Suppressor macrophage treated with lipopolysaccharide for 4 hours (primary cell): ENCODE measurements around the gene OSTC.

ENCODE experiments used
- DNase-seq: peaks from one replicate; pipeline ENCODE4 v3.0.0-alpha.2; 2020

Gene OSTC

GRCh38 chr4:108650212-108651013 is at the start of gene OSTC:
TSS of gene OSTC (plus strand) at chr4:108650599. CDS start at chr4:108650656, 57 bp downstream.
- DNase-seq, result peak; percentile 98

GRCh38 chr4:108601106-108601505 is 49.3 kb upstream of the OSTC start:
- no peak for DNase-seq

DNA sequence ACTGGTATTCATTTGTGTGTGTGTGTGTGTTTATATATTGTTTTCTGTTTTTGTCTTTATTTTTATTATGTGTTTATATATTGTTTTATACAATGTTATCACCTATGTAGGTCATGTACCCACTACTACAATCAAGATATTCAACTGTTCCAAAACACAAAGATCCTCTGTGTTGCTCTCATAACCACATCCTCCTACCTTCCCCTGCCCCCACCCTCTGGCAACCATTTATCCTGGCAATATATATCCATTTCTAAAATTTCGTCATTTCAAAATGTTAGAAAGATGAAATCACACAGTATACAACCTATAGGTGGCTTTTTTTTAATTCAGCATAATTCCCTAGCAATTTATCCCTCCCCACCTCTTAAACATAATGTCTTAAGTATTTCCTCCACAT is 48.9 kb upstream of the OSTC start:
- DNase-seq, result no peak

GRCh38 chr4:108602163-108602562 is 48.2 kb upstream of the OSTC start:
- no peak for DNase-seq

DNA sequence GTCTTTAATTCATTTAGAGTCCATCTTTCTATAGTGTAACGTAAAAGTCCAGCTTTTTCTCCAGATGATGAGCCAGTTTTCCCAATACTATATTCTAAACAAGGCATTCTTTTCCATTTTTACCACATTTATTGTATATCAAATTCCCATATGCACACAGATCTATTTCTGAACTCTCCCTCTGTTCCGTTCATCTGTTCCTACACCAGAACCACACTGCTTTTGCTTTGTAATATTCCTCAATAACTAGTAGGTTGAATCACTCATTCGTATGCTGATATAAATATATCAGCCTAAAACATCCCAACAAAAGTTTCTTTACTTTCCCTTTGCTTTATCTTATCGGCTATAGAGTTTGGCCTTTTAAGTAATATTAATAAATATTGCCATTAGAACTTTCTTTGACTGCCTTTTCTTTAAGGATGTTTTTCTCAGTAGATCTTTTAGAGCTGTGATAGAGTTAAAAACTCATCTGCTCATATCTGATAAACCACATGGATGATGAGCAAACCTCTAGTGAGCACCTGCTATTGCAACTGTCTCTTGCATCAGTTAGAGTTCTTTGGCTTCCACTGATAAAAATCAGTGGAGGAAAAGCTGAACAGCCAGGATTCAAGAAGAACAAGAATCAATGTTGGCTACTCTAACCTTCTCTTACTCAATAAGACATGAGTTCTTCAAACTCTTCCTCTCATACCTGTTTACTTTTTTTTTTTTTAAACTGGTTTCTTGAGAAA is 43.2 kb upstream of the OSTC start:
- DNase-seq, result no peak

- no peak for DNase-seq
These were observed 39.0 kb upstream of the OSTC start for GRCh38 chr4:108611365-108611764.

DNA sequence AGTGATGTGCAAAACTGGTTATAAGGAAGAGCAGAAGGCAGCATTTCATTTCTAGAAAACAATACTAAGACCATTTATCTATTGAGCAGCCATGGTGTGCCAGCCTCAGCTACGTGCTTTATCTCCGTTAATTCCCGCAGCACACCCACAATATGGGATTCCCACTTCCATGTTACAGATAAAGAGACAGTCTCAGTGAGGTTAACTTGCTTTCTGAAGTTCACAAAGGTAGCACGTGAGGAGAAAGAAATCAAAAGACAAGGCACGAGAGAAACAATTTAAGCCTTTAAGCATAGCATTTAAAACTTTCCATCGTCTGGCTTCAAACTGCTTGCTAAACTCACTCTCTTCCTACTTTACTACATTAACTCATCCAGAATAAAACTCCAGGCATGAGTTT is 38.0 kb upstream of the OSTC start:
- no peak for DNase-seq

DNA sequence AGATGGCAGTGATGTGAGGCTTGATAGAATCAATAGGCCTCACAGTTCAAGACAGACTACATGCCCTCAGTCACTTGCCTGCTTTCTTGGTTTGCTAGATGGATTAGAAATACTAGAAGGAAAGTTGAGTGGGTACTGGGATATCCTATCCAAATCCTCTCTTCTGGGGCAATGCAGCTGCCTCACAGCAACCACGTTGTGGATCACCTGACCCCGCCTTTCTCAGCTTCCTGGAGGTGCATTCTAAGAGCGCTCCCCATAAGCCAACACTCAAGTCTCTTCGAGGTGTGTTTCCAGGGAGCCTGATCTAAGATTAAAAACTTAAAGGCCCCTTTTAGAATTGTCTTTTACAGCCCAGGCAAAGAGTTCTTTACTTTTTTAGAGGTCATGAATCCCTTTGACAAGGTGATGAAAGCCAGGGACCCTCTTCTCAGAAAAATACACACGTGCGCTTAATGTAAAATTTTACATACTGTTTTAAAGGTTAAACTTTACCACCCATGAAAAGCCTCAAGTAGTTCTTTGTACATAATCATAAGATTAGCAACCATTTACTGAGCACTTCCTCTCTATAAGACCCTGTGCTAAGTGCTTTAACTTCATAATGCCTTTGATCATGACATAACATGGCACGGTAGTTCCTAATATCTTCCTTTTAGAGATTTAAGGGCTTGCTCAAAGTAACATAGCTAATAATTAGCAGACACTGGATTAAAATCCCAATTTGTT is 30.9 kb upstream of the OSTC start:
- no peak for DNase-seq

- DNase-seq, result peak; percentile 99
These were observed 30.1 kb upstream of the OSTC start, which contains the start of gene RPL34 for GRCh38 chr4:108620101-108620932. TSS of gene RPL34 (plus strand) at chr4:108620576. CDS start at chr4:108621960, 1,384 bp downstream.

DNA sequence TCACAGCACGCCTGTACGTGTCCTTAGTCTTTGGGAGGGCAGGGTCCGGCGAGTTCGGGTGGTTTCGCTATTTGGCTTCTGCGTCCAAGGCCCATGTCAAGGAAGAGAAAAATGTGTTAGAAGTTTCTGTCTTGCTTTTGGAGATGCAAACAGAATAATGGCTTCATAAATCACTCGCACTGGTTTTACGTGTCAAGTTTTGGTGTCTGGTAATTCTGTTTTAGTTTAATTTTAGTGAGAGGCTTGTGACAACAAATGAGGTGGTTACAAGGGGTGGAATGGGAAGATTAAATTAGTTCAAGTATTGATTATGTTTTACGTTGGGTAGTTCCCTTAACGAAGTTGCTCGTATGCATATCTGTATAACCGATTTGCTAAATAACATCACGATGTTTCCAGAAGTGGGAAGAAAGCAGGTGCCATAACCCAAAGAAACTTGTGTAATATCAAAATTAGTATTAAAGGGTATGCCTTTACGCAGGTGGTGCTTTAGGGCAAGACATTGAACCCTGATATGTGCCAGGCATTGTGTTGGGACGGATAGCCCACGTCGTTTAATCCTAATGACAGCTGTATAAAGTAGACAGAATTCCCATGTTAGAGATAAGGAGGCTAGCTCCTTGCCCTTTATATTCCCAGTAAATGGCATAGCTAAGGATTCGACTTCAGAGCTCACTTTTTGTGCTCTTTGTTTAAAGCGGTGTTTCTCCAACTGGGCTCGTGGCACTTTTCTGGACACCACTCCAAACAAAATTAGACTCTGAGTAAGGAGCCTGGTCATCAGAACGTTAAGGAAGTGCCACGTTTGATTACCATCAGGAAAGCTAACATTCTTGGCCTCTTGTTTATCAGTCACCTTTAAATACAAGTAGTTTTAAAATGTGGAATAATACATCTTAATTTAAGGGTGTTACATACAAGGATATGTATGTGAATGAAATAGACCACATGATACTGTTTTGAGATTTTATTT is 29.2 kb upstream of the OSTC start:
- DNase-seq, result no peak

- no peak for DNase-seq
These were observed 28.4 kb upstream of the OSTC start for GRCh38 chr4:108622022-108622421.

DNA sequence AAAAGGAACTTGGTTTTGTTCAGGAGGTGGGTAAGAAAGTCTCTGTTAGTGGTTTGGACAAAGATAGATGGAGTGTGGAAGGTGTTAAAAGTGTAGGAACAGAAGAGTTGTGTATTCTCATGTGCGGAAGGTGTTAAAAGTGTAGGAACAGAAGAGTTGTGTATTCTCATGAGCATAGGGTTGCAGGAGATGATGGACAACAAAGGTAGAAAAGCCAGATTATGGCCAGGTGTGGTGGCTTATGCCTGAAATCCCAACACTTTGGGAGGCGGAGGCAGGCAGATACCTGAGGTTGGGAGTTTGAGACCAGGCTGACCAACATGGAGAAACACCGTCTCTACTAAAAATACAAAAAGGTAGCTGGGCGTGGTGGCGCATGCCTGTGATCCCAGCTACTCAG is 27.6 kb upstream of the OSTC start:
- DNase-seq, result no peak

GRCh38 chr4:108624263-108625056 is 25.9 kb upstream of the OSTC start:
- DNase-seq, result no peak

- DNase-seq, result no peak
These were observed 24.3 kb upstream of the OSTC start for GRCh38 chr4:108626056-108626455.

DNA sequence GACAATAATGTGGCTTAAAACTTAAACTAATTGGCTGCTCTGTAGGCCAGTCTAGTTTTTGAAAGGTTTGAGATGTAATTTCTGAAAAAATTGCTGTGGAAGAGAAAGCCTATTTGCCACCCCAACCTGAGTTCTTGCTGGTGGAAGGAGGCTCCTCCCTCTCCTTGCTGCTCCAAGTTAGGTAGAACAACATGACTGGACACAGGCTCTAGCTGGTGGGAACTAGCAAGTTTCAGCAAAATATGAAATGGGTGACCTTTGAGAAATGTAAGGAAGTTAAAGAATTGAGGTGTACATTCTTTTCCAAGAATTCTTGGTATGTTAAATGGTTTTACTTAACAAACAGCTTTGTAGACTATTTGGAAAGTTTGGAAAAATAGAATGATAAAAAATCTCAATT is 22.0 kb upstream of the OSTC start:
- DNase-seq, result no peak

- no peak for DNase-seq
These were observed 15.2 kb upstream of the OSTC start for GRCh38 chr4:108635070-108635655.

DNA sequence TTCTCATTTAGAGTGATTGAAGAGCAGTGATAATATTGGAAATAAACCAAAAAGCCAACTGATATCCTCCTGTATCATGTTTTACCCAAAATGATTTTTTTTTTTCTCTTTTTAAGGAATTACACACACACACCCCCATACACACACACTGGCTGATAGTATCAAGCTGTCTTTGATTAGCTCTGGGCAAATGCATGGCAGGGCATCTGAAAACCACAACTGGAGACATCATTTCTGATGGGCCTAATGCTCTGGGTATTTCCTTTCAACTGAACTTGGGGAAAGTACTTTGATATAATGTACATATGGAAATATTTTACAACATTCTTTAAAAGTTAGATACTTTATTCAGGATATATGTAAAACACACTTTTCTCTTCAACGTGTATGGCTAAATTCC is 14.2 kb upstream of the OSTC start:
- no peak for DNase-seq

GRCh38 chr4:108637856-108638255 is 12.5 kb upstream of the OSTC start:
- DNase-seq, result no peak

- no peak for DNase-seq
These were observed 6.2 kb upstream of the OSTC start for GRCh38 chr4:108644237-108644636.

GRCh38 chr4:108646706-108647105 is 3.7 kb upstream of the OSTC start:
- no peak for DNase-seq
